ENCODE measurements around the gene CAD. TPM values are rescaled to one million over a fixed set of nuclear protein-coding genes. Genes with fewer than 3 reads are reported as not detected.

The CAD gene
- total and polyA plus RNA-seq, 4 donors, result 6.3 to 23.2 (median 13.5) TPM

DNA sequence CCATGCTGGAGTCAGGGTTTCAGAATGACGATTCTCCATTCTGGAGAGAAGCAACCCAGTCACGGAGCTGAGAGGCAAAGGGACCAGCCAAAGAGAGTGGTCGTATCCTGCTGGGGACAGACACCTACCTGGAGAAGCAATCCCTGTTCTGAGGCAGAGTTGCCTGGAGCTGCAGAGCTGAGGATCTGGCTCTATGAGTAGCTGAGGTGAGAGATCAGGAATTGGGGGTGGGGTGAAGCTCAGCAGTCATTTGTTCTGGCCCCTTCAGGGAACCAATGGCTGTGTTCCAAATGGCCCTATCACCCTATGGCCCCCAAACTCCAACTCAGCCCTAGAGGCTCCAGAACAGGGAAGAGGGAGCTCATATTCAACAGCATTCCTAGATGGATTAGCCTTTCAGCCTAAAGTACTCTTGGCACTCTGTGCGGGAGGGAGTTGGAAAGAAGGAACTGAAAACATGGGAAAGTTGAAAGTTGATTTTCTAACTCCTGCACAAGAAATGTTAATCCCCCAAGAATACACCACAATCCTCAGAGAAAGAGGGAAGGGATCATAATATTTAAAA lies 8.6 kb upstream of the CAD start:
- Histone ChIP-seq H3K4me3 (ENCODE audit: low read depth in 1 of 3, low read length in 3 of 3) (no peak overlapping the region), H3K27me3 (ENCODE audit: control insufficient read depth in 4 of 4, insufficient read depth in 4 of 4, low read length in 3 of 4) (no peaks in the 10 kb centered on the region), H3K27ac (ENCODE audit: low read depth in 1 of 2, low read length in 2 of 2) (no peak overlapping the region), H3K36me3 (ENCODE audit: control insufficient read depth in 4 of 4, insufficient read depth in 3 of 4, low read depth in 1 of 4, low read length in 3 of 4) (peaks cover 9 to 47% (median 27%) of the 10 kb centered on the region in 4 donors), H3K4me1 (ENCODE audit: control insufficient read depth in 4 of 4, insufficient read depth in 4 of 4, low read length in 3 of 4) (peaks cover 5 to 15% (median 9%) of the 10 kb centered on the region in 4 donors), H3K9ac (ENCODE audit: low read depth in 1 of 2, low read length in 2 of 2) (no peak overlapping the region), H3K9me3 (ENCODE audit: control insufficient read depth in 4 of 4, low read length in 3 of 4) (no peaks in the 10 kb centered on the region)
- WGBS, result 95% methylated on average over 4 of the region's 4 CpGs
- DNase-seq (ENCODE audit: low spot score), result no peak
- TF ChIP-seq NR2F2 (IDR thresholded peaks at IDR 0.05) (no peak), REST (IDR thresholded peaks at IDR 0.05) (no peak), HNF4G (IDR thresholded peaks at IDR 0.05) (no peak), ZBTB33 (IDR thresholded peaks at IDR 0.05) (no peak), FOXA1 (IDR thresholded peaks at IDR 0.05) (no peak), EGR1 (IDR thresholded peaks at IDR 0.05; ENCODE audit: low read depth in 2 of 2) (no peak), RXRA (IDR thresholded peaks at IDR 0.05) (no peak), ATF3 (IDR thresholded peaks at IDR 0.05) (no peak), MAX (IDR thresholded peaks at IDR 0.05) (no peak), JUND (IDR thresholded peaks at IDR 0.05) (no peak), GABPA (IDR thresholded peaks at IDR 0.05 in 1 of 2, conservative IDR thresholded peaks at IDR 0.05 in 1 of 2) (no peak), FOXA2 (IDR thresholded peaks at IDR 0.05) (no peak), YY1 (IDR thresholded peaks at IDR 0.05) (no peak), SP1 (IDR thresholded peaks at IDR 0.05) (no peak), HNF4A (conservative IDR thresholded peaks at IDR 0.05) (no peak), TAF1 (conservative IDR thresholded peaks at IDR 0.05) (no peak)
- TF ChIP-seq, protein P1, sequence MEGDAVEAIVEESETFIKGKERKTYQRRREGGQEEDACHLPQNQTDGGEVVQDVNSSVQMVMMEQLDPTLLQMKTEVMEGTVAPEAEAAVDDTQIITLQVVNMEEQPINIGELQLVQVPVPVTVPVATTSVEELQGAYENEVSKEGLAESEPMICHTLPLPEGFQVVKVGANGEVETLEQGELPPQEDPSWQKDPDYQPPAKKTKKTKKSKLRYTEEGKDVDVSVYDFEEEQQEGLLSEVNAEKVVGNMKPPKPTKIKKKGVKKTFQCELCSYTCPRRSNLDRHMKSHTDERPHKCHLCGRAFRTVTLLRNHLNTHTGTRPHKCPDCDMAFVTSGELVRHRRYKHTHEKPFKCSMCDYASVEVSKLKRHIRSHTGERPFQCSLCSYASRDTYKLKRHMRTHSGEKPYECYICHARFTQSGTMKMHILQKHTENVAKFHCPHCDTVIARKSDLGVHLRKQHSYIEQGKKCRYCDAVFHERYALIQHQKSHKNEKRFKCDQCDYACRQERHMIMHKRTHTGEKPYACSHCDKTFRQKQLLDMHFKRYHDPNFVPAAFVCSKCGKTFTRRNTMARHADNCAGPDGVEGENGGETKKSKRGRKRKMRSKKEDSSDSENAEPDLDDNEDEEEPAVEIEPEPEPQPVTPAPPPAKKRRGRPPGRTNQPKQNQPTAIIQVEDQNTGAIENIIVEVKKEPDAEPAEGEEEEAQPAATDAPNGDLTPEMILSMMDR (IDR thresholded peaks at IDR 0.05; ENCODE audit: low read depth, low read length, missing input control), result no peak

All from liver (tissue), 9 donors.